GM18873 (cell line): Measurements from ENCODE around the gene ASB6.
"Not testable (repeated sequence)": the region's sequence is repeated elsewhere in the genome, so short reads cannot be mapped to it uniquely, and the experiment has no call there.

Experiments used
- ATAC-seq: cut with Tn5 transposase; IDR thresholded peaks from one replicate; pipeline ENCODE4 v1.9.1; 2021; ENCODE audit warnings: mild to moderate bottlenecking, moderate library complexity, moderate number of reproducible peaks; ENCODE audit not compliant: unreplicated experiment, low FRiP score

ASB6 gene

GRCh38 chr9:129646654-129647053 is 4.7 kb upstream of the ASB6 start:
- ATAC-seq = no peak

- ATAC-seq = no peak
Observed at GRCh38 chr9:129646252-129646651, 4.3 kb upstream of the ASB6 start.

- no peak for ATAC-seq
Observed at GRCh38 chr9:129644902-129645301, 3.0 kb upstream of the ASB6 start.

GRCh38 chr9:129644365-129644764 is 2.4 kb upstream of the ASB6 start:
- no peak for ATAC-seq

GRCh38 chr9:129643706-129644105 is 1.8 kb upstream of the ASB6 start:
- ATAC-seq = no peak

GRCh38 chr9:129640871-129641749 is 841 bp downstream of the ASB6 start:
- ATAC-seq = no peak

GRCh38 chr9:129640086-129640870 is 1.7 kb downstream of the ASB6 start:
- ATAC-seq = no peak

- ATAC-seq = no peak
Observed at GRCh38 chr9:129639756-129640085, 2.2 kb downstream of the ASB6 start.

- no peak for ATAC-seq
Observed at GRCh38 chr9:129639034-129639630, 2.8 kb downstream of the ASB6 start.

GRCh38 chr9:129637673-129638439 is 4.1 kb downstream of the ASB6 start:
- ATAC-seq = no peak

- no peak for ATAC-seq
Observed at GRCh38 chr9:129637102-129637501, 4.8 kb downstream of the ASB6 start.

GRCh38 chr9:129636343-129636742 is 5.6 kb downstream of the ASB6 start:
- not testable (repeated sequence) for ATAC-seq

GRCh38 chr9:129635099-129636065 is 6.6 kb downstream of the ASB6 start:
- no peak for ATAC-seq

GRCh38 chr9:129633848-129634247 is 8.1 kb downstream of the ASB6 start:
- no peak for ATAC-seq

- no peak for ATAC-seq
Observed at GRCh38 chr9:129633207-129633606, 8.7 kb downstream of the ASB6 start.

- ATAC-seq = no peak
Observed at GRCh38 chr9:129632460-129632859, 9.5 kb downstream of the ASB6 start.

- ATAC-seq = no peak
Observed at GRCh38 chr9:129631674-129632129, 10.2 kb downstream of the ASB6 start.

- no peak for ATAC-seq
Observed at GRCh38 chr9:129630967-129631673, 10.8 kb downstream of the ASB6 start.
